ENCODE measurements around the gene CARMIL3.

CARMIL3 gene

DNA sequence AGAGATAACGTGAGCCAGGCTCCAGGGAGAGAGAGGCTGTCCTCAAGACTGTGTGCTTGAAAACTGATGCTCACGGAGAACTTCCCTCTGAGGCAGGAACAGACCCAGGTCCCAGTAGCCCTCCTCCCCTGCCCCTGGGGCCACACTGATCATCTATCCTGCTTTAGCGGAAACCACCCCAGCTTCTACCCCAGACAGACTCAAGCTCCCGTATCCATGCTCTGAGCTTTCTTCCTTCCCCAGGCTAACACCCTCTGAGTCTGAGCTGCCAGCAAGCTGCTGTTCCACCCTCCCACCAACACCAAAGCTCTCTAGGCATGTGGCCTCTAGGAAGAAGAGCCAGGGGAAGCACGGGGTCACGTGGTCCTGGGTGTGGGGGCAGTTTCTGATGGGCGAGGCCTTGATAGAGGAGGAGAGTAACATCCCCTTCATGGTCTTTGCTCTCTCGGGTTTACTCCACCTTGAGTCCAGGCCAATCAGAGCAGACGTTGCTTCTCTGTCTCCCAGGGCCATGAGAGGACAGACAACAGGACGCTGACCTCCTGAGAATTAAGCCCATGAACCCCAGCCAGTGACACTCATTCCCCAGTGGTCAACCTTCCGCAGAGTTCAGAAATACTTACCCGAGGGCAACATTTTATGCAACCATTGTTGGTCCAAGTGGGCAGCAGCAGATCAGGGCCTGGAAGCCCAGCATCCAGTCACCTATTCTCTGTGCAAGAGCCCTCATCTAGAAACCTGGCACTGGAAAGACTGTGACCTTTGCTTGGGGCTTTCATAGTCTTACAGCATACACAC is 43.7 kb downstream of the CARMIL3 start:
- TF ChIP-seq GATA3 (IDR thresholded peaks at IDR 0.05; ENCODE audit: low read depth, low read length) (no peak), GATA2 (IDR thresholded peaks at IDR 0.05; ENCODE audit: low read depth, low read length) (no peak)

DNA sequence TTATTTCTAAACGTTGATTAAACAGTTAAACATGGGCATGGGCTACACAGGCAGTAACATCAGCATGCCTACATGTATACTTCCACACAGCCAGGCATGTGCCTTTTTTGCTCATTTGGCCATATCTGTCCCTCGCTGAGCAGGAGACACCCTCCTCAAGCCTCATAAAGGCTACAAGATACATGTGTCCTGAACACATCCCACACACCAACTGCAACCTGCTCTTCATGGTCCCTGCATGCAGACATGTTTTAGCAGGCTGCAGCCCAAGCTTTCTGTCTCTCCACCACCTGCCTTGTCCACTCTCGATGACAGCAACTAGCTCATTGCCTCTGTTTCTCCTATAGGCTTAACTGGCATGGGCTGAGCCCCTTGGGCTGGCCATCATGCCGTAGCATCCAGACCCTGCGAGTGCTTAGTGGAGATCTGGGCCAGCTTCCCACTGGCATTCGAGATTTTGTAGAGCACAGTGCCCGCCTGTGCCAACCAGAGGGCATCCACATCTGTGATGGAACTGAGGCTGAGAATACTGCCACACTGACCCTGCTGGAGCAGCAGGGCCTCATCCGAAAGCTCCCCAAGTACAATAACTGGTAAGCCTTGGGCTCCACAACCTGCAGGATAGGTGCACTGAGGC is 44.9 kb downstream of the CARMIL3 start:
- no peak for TF ChIP-seq GATA2 (IDR thresholded peaks at IDR 0.05; ENCODE audit: low read depth, low read length)
- TF ChIP-seq GATA3 (IDR thresholded peaks at IDR 0.05; ENCODE audit: low read depth, low read length) = no peak

DNA sequence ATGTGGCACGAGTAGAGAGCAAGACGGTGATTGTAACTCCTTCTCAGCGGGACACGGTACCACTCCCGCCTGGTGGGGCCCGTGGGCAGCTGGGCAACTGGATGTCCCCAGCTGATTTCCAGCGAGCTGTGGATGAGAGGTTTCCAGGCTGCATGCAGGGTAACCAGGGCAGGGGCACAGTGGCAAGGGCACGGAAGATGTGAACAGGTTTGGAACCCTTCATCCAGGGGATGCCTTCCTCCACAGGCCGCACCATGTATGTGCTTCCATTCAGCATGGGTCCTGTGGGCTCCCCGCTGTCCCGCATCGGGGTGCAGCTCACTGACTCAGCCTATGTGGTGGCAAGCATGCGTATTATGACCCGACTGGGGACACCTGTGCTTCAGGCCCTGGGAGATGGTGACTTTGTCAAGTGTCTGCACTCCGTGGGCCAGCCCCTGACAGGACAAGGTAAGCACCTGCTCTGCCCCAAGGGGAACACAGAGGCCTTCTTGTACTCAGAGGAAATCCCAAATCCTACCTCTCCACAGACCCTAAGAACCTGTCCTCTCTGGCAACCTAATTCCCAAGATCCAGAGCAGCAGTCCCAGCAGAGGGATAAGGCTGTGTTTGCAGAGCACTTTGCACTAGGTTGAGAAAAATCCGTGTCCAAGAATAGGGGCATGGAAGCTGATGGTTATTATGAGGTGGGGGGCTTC is 46.6 kb downstream of the CARMIL3 start:
- TF ChIP-seq GATA2 (IDR thresholded peaks at IDR 0.05; ENCODE audit: low read depth, low read length) (no peak), GATA3 (IDR thresholded peaks at IDR 0.05; ENCODE audit: low read depth, low read length) (no peak)

DNA sequence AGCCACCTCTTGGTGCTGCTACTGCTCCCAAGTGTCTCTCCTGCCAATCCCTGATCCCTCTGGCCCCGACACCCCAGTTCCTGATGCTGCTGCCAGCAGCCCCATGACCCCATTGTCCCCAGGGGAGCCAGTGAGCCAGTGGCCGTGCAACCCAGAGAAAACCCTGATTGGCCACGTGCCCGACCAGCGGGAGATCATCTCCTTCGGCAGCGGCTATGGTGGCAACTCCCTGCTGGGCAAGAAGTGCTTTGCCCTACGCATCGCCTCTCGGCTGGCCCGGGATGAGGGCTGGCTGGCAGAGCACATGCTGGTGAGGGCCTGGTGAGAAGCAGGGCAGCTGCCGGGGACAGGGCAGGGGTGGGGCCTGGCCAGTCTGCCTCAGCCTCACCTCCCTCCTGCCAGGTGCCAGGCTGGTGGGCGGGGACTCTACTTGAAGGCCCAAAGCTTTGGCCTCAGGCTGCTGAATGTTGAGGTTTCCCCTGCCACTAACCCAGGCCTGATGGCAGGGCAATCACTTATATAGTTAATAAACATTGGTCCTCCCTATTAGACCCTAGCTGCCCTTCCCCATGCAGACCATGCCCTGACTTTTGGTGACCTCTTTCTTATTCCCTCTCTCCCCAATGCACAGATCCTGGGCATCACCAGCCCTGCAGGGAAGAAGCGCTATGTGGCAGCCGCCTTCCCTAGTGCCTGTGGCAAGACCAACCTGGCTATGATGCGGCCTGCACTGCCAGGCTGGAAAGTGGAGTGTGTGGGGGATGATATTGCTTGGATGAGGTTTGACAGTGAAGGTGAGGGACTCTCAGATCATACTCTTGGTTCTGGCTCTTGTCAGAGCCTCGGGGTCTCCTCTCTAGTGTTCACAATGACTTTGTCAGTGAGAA is 47.4 kb downstream of the CARMIL3 start:
- TF ChIP-seq GATA3 (IDR thresholded peaks at IDR 0.05; ENCODE audit: low read depth, low read length) = no peak
- no peak for TF ChIP-seq GATA2 (IDR thresholded peaks at IDR 0.05; ENCODE audit: low read depth, low read length)

DNA sequence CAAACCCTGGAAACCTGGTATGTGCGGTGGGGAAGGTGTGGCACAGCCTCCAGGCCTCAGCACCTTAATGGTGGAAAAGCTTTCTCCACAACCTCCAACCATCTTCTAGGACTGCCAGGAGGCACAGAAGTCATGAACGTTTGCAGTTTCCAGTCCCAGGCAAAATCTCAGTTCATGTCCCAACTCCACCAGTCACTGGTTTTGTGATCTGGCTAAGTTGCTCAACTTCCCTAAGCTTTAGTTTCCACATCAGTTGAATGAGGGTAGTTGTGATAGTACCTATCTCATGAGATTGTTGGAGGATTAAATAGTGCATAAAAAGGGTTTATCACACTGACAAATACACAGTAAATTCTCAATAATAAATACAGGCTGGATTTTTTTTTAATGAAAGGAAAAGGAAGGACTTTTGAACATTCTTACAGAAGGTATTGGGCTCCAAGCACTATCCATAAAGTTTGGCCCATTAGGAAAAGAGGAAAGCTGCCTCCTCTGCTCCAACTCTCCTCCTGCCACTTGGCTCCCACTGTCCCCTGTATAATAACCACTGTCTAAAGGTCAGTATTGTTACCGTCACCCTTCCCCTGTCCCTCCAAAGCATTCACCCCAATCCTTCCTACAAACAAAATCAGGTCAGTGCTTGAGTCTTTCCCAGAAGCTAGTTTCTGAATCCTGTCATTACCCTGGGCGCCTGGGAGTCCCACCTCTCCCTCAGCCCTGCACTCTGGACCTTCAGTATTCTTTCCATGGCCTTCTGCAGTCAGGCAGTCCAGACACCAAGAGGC is 48.6 kb downstream of the CARMIL3 start:
- TF ChIP-seq GATA3 (IDR thresholded peaks at IDR 0.05; ENCODE audit: low read depth, low read length) (no peak), GATA2 (IDR thresholded peaks at IDR 0.05; ENCODE audit: low read depth, low read length) (no peak)

DNA sequence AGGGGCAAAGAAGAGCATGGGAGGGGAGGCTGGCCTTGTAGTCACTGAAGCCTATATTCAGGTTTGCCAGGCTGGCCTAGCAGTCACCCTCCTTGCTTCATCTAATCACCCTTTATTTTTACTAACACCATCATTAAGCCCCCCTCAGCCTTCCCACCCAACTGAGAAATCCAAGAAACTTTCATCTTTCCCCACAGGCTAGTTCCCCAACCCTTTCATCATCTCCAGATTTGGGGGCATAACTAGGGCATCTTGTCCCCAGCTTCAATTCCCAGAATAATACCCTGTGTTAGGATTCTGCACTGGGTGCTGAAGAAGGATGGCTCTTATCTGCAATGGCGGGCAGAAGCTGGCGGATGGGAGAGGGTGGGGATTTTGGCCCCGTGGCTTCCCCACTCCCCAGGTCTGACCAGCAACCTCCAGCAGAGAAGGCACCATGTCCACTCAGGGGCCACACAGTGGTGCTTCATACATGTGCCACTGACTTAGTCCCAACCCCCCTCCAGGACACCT is 49.2 kb downstream of the CARMIL3 start:
- TF ChIP-seq GATA3 (IDR thresholded peaks at IDR 0.05; ENCODE audit: low read depth, low read length) = no peak
- TF ChIP-seq GATA2 (IDR thresholded peaks at IDR 0.05; ENCODE audit: low read depth, low read length) = no peak

DNA sequence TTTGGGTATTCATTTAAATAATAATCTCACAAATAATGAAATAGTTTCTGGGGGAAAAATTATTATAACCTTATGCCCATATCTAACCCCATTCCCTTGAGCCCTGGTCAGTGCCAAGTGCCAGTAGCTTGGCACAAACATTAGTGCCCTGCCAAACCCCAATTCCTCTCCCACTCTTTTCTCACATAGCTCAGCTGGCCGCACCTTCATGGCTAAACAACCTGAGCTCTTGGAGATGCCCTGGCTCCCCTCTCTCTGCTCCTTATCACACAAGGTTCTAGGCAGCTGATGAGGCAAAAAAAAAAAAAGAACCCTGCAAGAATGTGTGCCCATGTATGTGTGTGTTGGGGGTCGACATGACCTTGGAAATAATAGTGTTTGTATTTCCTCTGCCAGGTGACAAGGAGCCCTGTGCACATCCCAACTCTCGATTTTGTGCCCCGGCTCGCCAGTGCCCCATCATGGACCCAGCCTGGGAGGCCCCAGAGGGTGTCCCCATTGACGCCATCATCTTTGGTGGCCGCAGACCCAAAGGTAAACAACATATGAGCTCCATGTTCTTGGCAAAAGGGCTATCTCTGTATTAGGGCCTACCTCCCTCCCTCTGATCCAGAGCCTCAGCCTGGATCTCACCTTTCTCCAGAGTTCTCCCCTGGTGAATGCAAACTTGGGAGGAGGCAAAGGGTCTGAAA is 50.7 kb downstream of the CARMIL3 start:
- no peak for TF ChIP-seq GATA3 (IDR thresholded peaks at IDR 0.05; ENCODE audit: low read depth, low read length)
- TF ChIP-seq GATA2 (IDR thresholded peaks at IDR 0.05; ENCODE audit: low read depth, low read length) = no peak

DNA sequence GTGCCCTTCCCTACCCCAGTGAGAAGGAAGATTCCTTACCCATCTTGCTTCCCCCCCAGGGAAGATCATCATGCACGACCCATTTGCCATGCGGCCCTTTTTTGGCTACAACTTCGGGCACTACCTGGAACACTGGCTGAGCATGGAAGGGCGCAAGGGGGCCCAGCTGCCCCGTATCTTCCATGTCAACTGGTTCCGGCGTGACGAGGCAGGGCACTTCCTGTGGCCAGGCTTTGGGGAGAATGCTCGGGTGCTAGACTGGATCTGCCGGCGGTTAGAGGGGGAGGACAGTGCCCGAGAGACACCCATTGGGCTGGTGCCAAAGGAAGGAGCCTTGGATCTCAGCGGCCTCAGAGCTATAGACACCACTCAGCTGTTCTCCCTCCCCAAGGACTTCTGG is 51.6 kb downstream of the CARMIL3 start:
- TF ChIP-seq GATA2 (IDR thresholded peaks at IDR 0.05; ENCODE audit: low read depth, low read length) (no peak), GATA3 (IDR thresholded peaks at IDR 0.05; ENCODE audit: low read depth, low read length) (no peak)

DNA sequence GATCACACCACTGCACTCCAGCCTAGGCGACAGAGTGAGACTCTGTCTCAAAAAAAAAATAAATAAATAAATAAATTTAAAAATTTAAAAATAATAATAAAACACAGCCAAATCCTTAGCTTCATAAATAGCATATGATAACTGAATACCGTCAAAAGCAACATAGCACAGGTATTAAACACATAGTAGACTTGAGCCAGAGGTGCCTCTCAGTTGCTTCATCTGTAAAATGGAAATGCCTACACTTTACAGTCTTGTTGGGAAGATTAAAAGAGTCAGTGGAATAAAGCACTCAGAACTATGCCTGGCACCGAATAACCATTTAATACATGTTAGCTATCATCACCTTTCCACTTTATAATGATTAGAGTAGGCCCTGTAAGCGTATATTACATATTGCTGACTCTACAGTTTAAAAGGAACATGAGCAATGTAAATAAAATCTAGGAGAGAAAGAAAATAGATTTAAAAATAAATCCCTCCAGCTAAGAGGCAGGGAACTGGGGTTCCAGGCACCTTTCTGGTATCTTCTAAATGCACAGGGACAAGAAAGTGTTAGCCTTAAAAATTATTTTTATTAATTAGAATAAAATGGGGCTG is 55.0 kb downstream of the CARMIL3 start:
- TF ChIP-seq GATA3 (IDR thresholded peaks at IDR 0.05; ENCODE audit: low read depth, low read length) = no peak
- TF ChIP-seq GATA2 (IDR thresholded peaks at IDR 0.05; ENCODE audit: low read depth, low read length) = no peak

DNA sequence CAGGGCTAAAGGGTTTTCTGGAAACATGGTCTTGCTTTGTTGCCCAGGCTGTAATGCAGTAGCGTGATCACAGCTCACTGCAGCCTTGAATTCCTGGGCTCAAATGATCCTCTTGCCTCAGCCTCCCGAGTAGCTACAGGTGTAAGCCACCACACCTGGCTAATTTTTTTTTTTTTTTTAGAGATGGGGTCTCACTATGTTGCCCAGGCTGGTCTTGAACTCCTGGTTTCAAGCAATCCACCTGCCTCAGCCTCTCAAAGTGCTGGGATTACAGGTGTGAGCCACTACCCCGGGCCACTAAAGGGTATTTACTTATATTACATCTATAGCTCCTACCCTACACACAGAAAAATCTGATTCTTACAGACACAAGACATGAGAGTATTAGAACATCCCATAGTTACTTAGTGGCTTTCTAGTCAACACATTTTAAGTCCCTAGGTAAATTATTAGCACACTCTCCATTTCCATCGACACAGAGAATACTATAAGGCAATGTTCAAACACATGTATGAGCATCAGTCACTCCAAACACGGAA is 56.6 kb downstream of the CARMIL3 start:
- no peak for TF ChIP-seq GATA3 (IDR thresholded peaks at IDR 0.05; ENCODE audit: low read depth, low read length)
- TF ChIP-seq GATA2 (IDR thresholded peaks at IDR 0.05; ENCODE audit: low read depth, low read length) = no peak

DNA sequence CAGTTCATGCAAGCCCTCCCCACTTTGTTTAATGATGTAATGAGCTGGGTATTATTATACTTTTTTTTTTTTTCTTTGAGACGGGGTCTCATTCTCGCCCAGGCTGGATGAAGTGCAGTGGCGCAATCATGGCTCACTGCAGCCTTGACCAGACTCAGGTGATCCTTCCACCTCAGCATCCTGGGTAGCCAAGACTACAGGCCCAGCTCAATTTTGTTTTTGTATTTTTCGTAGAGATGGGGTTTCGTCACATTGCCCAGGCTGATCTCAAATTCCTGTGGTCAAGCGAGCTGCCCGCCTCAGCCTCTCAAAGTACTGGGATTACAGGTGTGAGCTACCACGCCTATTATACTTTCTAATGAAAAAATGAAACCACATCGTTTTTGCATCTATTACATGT is 58.3 kb downstream of the CARMIL3 start:
- no peak for TF ChIP-seq GATA2 (IDR thresholded peaks at IDR 0.05; ENCODE audit: low read depth, low read length)
- no peak for TF ChIP-seq GATA3 (IDR thresholded peaks at IDR 0.05; ENCODE audit: low read depth, low read length)

DNA sequence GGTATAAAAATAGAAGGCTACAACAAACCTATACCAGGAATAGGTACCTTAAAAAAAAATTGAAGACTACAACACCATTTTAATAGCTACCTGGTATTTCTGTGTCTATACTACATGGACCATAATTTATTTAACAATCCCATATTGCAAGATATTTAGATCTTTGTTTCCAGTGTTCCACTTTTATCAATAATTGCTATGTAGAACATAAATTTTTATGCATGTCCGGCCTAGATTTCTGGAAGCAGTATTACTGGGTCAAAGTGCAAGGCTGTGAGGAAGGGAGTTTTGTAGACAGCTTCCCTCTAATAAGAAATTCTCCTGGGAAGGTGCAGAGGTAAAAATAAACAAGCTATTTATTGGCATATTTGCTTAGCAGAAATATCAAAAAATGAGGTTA is 58.7 kb downstream of the CARMIL3 start:
- TF ChIP-seq GATA3 (IDR thresholded peaks at IDR 0.05; ENCODE audit: low read depth, low read length) (no peak), GATA2 (IDR thresholded peaks at IDR 0.05; ENCODE audit: low read depth, low read length) (no peak)
